K562 (cell line): ENCODE data around the gene IL1RL1. TPM values are rescaled to one million over a fixed set of nuclear protein-coding genes. Genes with fewer than 3 reads are reported as not detected.

Source experiments
- ARHGAP35 ChIP-seq: fragments of 450-650 bp; IDR thresholded peaks from 2 replicates; pipeline ENCODE4 v1.6.1; 2018; ENCODE audit not compliant: partially characterized antibody
- ARID1B ChIP-seq: fragments of 450-650 bp; IDR thresholded peaks from 2 replicates; pipeline ENCODE4 v1.6.1; 2016; ENCODE audit warnings: antibody characterized with exemption, mild to moderate bottlenecking, inconsistent platforms
- CEBPG ChIP-seq, 3 experiments: fragments of 200-800 bp in 1 of 3; sonication (Bioruptor generic) in 1 of 3; sonication (generic) in 1 of 3; formaldehyde crosslinking in 1 of 3; IDR thresholded peaks in 2 of 3; conservative IDR thresholded peaks in 1 of 3; 2 replicates each; pipeline versions ENCODE4 v1.6.1 to v1.8.0; 2016 to 2022; ENCODE audit warnings: missing compliant biosample characterization in 2 of 3, missing genetic modification characterization in 2 of 3, mild to moderate bottlenecking in 1 of 3, missing genetic modification reagents in 1 of 3
- CHD4 ChIP-seq: fragments of 200-600 bp; sonication (generic); IDR thresholded peaks from 3 replicates; pipeline ENCODE4 v1.6.1; 2012; ENCODE audit warnings: low read depth, mild to moderate bottlenecking, mixed read lengths, low read length, inconsistent platforms; ENCODE audit not compliant: insufficient read depth, insufficient replicate concordance, poor library complexity, severe bottlenecking
- EP300 ChIP-seq: IDR thresholded peaks from 2 replicates; pipeline ENCODE4 v1.6.1; 2012; ENCODE audit warnings: low read length, improper control_type of control experiment
- ETV5 ChIP-seq: sonication (generic); formaldehyde crosslinking; IDR thresholded peaks from 2 replicates; pipeline ENCODE4 v1.4.0; 2020; ENCODE audit warnings: low read depth, mild to moderate bottlenecking, missing genetic modification reagents
- JUN ChIP-seq, 2 experiments: sonication (generic) in 1 of 2; formaldehyde crosslinking in 1 of 2; IDR thresholded peaks; 2 replicates each; pipeline versions ENCODE4 v1.6.1 to v1.8.0; 2012 to 2022; ENCODE audit warnings: borderline replicate concordance in 2 of 2, mild to moderate bottlenecking in 2 of 2, improper control_type of control experiment in 1 of 2, low read depth in 1 of 2, low read length in 1 of 2, missing genetic modification reagents in 1 of 2
- KLF16 ChIP-seq: IDR thresholded peaks from 2 replicates; pipeline ENCODE4 v1.6.1; 2016; ENCODE audit warnings: antibody characterized with exemption
- MNT ChIP-seq, 2 experiments: fragments of 450-650 bp; conservative IDR thresholded peaks; 2 replicates each; pipeline ENCODE4 v1.6.1; 2017; ENCODE audit warnings: mild to moderate bottlenecking in 2 of 2, moderate library complexity in 2 of 2
- MTF1 ChIP-seq: fragments of 250-450 bp; sonication (Bioruptor Pico); IDR thresholded peaks from 2 replicates; pipeline ENCODE4 v1.9.0; 2021; ENCODE audit warnings: moderate library complexity, mild to moderate bottlenecking, inconsistent platforms, borderline replicate concordance
- NFYB ChIP-seq: IDR thresholded peaks from 2 replicates; pipeline ENCODE4 v1.6.1; 2011; ENCODE audit warnings: mild to moderate bottlenecking, moderate library complexity; ENCODE audit not compliant: insufficient read length; ENCODE audit errors: extremely low read depth
- NR2C2 ChIP-seq, 2 experiments: fragments of 200-800 bp in 1 of 2; sonication (Bioruptor generic) in 1 of 2; sonication (generic) in 1 of 2; formaldehyde crosslinking in 1 of 2; IDR thresholded peaks; 2 replicates each; pipeline versions ENCODE4 v1.6.1 to v1.8.0; 2016 to 2022; ENCODE audit warnings: mild to moderate bottlenecking in 1 of 2, missing compliant biosample characterization in 1 of 2, missing genetic modification characterization in 1 of 2, missing genetic modification reagents in 1 of 2
- NR2F6 ChIP-seq: fragments of 450-650 bp; formaldehyde crosslinking; IDR thresholded peaks from 2 replicates; pipeline ENCODE4 v1.4.0; 2020; ENCODE audit warnings: mild to moderate bottlenecking
- POLR2H ChIP-seq: IDR thresholded peaks from 2 replicates; pipeline ENCODE4 v1.6.1; 2016; ENCODE audit warnings: missing genetic modification characterization, low read depth, mild to moderate bottlenecking, control low read depth, missing compliant biosample characterization, moderate library complexity
- POLR3A ChIP-seq: IDR thresholded peaks from 2 replicates; pipeline ENCODE4 v1.6.1; 2011; ENCODE audit warnings: borderline replicate concordance, mild to moderate bottlenecking, moderate library complexity; ENCODE audit not compliant: insufficient read length, insufficient read depth; ENCODE audit errors: extremely low read depth
- RCOR1 ChIP-seq, 2 experiments: IDR thresholded peaks; 2 replicates each; pipeline ENCODE4 v1.6.1; 2012; ENCODE audit warnings: low read depth in 2 of 2, low read length in 2 of 2, borderline replicate concordance in 1 of 2, improper control_type of control experiment in 1 of 2
- SMAD2 ChIP-seq: fragments of 150-350 bp; IDR thresholded peaks from 2 replicates; pipeline ENCODE4 v1.6.1; 2014; ENCODE audit warnings: low read depth, mild to moderate bottlenecking, low read length
- SRSF3 ChIP-seq: fragments of 200-400 bp; formaldehyde crosslinking; IDR thresholded peaks from 2 replicates; pipeline ENCODE4 v1.6.1; 2016; ENCODE audit warnings: mild to moderate bottlenecking, low read length, moderate library complexity; ENCODE audit not compliant: insufficient read depth
- ZNF146 ChIP-seq: IDR thresholded peaks from one replicate; pipeline ENCODE4 v1.6.1; 2018; ENCODE audit warnings: missing compliant biosample characterization; ENCODE audit not compliant: unreplicated experiment
- ZNF184 ChIP-seq: sonication (generic); formaldehyde crosslinking; IDR thresholded peaks from 2 replicates; pipeline ENCODE4 v1.5.0; 2020; ENCODE audit warnings: missing genetic modification reagents
- ZNF253 ChIP-seq: fragments of 250-450 bp; sonication (Bioruptor Pico); conservative IDR thresholded peaks from 2 replicates; pipeline ENCODE4 v1.6.1; 2021; ENCODE audit warnings: mild to moderate bottlenecking
- ZNF311 ChIP-seq: fragments of 250-450 bp; sonication (Bioruptor Pico); IDR thresholded peaks from 2 replicates; pipeline ENCODE4 v1.4.0; 2020; ENCODE audit warnings: mild to moderate bottlenecking, moderate library complexity
- ZNF561 ChIP-seq: fragments of 450-650 bp; formaldehyde crosslinking; conservative IDR thresholded peaks from 2 replicates; pipeline ENCODE4 v1.4.0; 2020; ENCODE audit warnings: mild to moderate bottlenecking, moderate library complexity
- ZNF644 ChIP-seq: fragments of 200-800 bp; sonication (Bioruptor generic); IDR thresholded peaks from 2 replicates; pipeline ENCODE4 v1.6.1; 2016; ENCODE audit warnings: low read depth, missing genetic modification characterization, missing compliant biosample characterization
- ZNF766 ChIP-seq: fragments of 200-800 bp; sonication (Bioruptor generic); conservative IDR thresholded peaks from 2 replicates; pipeline ENCODE4 v1.6.1; 2016; ENCODE audit warnings: missing genetic modification characterization, missing compliant biosample characterization
- ZNF780A ChIP-seq: fragments of 250-450 bp; sonication (Bioruptor Pico); IDR thresholded peaks from 2 replicates; pipeline ENCODE4 v1.5.0; 2021; ENCODE audit warnings: mild to moderate bottlenecking
- polyA plus RNA-seq, 8 experiments: library from polyadenylated mRNA; depleted of rRNA in 4 of 8; stranded (reverse) in 5 of 8; unstranded in 3 of 8; fragments of >200 nt; fragmentation: Nextera tagmentation in 2 of 8; fragmentation: Illumina TruSeq in 1 of 8; extraction: Ambion mirVana in 2 of 8; extraction: Trizol in 1 of 8; gene quantifications; 2 replicates each; pipeline versions ENCODE4 v1.2.1 to v1.2.3, GENCODE V29; 2011 to 2014; ENCODE audit warnings: inconsistent platforms in 1 of 8, missing spikeins in 1 of 8
- total RNA-seq, 7 experiments: library from RNA; depleted of rRNA in 6 of 7; stranded (reverse); fragments of >200 nt in 6 of 7; fragmentation: Illumina TruSeq in 2 of 7; extraction: Trizol in 2 of 7; gene quantifications; 2 replicates each; pipeline versions ENCODE4 v1.2.1 to v1.2.3, GENCODE V29; 2011 to 2021; ENCODE audit warnings: low replicate concordance in 1 of 7

IL1RL1 gene
- total and polyA plus RNA-seq, 9 of the 15 experiments (the other 6 are each of a cell fraction or from before 2014, with no cell fraction given): 0.06 to 3.3 (median 0.59) TPM

GRCh38 chr2:102335871-102336366 lies 24.6 kb downstream of the IL1RL1 start (continued):
- TF ChIP-seq ZNF311 (CRISPR knock-in tag) (peak; percentile 58; the same call in 1 of the 2 replicates), JUN (IDR thresholded peaks at IDR 0.05; ENCODE audit: borderline replicate concordance, low read depth, low read length) (peak; percentile 78), JUN (CRISPR knock-in tag; IDR thresholded peaks at IDR 0.05; ENCODE audit: borderline replicate concordance) (no peak), NR2C2 (CRISPR knock-in tag; IDR thresholded peaks at IDR 0.05) (no peak), NR2C2 (tag; IDR thresholded peaks at IDR 0.05) (peak; percentile 63; the same call in 1 of the 2 replicates), SMAD2 (no peak), SRSF3 (no peak), ETV5 (CRISPR knock-in tag) (peak; percentile 69), MTF1 (no peak), ZNF146 (CRISPR knock-in tag) (no peak), POLR3A (no peak), NFYB (no peak), MNT (conservative IDR thresholded peaks at IDR 0.05) (peak in 1 of 2 experiments; percentile 77; a peak in 3 of 4 replicates), ARID1B (peak; percentile 98), ARHGAP35 (no peak), EP300 (peak; percentile 96), CEBPG (CRISPR knock-in tag; IDR thresholded peaks at IDR 0.05) (0 out of 2 replicates have a peak, but pooled peaks have one; percentile 44), CEBPG (tag; conservative IDR thresholded peaks at IDR 0.05 in 1 of 2, IDR thresholded peaks at IDR 0.05 in 1 of 2) (peak; percentile 34 to 89; a peak in 2 of 4 replicates), NR2F6 (CRISPR knock-in tag) (no peak), POLR2H (tag) (no peak), ZNF780A (CRISPR knock-in tag) (no peak), ZNF253 (CRISPR knock-in tag) (no peak), RCOR1 (IDR thresholded peaks at IDR 0.05; ENCODE audit: borderline replicate concordance in 1 of 2, low read depth in 2 of 2, low read length in 2 of 2) (peak; percentile 88 to 97), ZNF766 (CRISPR knock-in tag) (peak; percentile 81), CHD4 (peak; percentile 94), KLF16 (peak; percentile 96), ZNF644 (tag) (peak; percentile 85), ZNF184 (CRISPR knock-in tag) (no peak), ZNF561 (no peak)
